Measurements from ENCODE around the gene DGKI.

- TF ChIP-seq CTCF (conservative IDR thresholded peaks at IDR 0.05; ENCODE audit: low read length) (no peak), EZH2phosphoT487 (IDR thresholded peaks at IDR 0.05; ENCODE audit: borderline replicate concordance, low read depth, low read length) (no peak)
Measured at GRCh38 chr7:137373507-137373906, 473.3 kb downstream of the DGKI start.
